Left cardiac atrium (tissue), 4 donors: ENCODE data around the gene LPCAT3. TPM values are rescaled to one million over a fixed set of nuclear protein-coding genes. Genes with fewer than 3 reads are reported as not detected.

Experiments
- ATAC-seq, 2 donors: fragments of 200-7000 bp; cut with Tn5 transposase; one replicate each; pipeline ENCODE4 v1.9.1; 2020; ENCODE audit warnings: mild to moderate bottlenecking in 2 of 2, moderate library complexity in 2 of 2
- DNase-seq: peaks from one replicate; pipeline ENCODE4 v3.0.0-alpha.2; 2020
- intact Hi-C, 2 donors: fragments of 100-400 bp; cut with DNase I; formaldehyde crosslinking; loops; one replicate each; pipeline versions ENCODE4 v1.14.1 to v1.15.1; 2022 to 2023
- total RNA-seq, 2 donors: library from RNA; stranded (reverse); fragmentation: NEBNext Ultra II Directional; extraction: Animal tissue kit (Norgen Biotek cat#: 25700); gene quantifications; one replicate each; pipeline ENCODE4 v1.2.1, GENCODE V29; 2021
- donor health status: DM: no; HTN: yes; CAD: no.
- donor health status: DM: no; HTN: yes; CAD: no; lungs with severe emphysema.
- donor health status: DM: yes; HTN: yes; CAD: no.
- donor health status: Dilated cardiomyopathy.

LPCAT3 gene
- total RNA-seq, 2 donors from 2014 or later = 22.6 to 29.4 TPM

DNA sequence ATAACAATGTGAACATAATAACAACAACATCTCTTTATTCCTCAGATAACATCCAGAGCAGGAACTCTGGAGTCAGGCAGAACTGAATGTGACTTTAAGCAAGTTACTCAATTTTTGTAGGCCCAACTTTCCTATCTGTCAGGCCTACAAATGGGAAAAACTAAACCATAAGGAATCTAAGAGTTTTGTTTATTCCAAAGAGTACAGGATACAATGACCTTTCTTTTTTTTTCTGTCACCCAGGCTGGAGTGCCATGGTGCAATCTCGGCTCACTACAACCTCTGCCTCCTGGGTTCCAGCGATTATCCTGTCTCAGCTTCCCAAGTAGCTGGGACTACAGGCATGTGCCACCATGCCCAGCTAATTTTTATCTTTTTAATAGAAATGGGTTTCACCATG lies 9.4 kb downstream of the LPCAT3 start:
- DNase-seq (no peak), ATAC-seq (no peak)
- intact Hi-C loops = no loop called here

DNA sequence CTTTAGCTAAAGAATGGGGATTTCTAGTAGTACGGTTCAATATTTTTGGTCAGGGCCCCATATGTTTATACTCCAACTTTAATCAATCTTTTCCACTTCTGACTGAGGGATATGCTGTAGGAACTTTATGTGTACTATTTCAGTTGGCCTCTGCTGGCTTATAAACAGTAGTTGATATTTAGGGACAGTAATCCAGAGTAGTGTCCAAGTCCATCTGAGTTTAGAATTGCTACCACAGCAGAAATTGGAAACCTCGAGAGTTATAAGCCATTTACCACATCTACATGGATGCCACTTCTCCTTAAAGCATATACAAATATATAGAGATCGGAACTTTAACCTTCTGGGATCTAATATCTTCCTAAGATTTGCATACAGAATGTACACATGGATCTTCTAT lies 11.6 kb downstream of the LPCAT3 start:
- ATAC-seq (no peak), DNase-seq (no peak)
- intact Hi-C loops = no loop called here

DNA sequence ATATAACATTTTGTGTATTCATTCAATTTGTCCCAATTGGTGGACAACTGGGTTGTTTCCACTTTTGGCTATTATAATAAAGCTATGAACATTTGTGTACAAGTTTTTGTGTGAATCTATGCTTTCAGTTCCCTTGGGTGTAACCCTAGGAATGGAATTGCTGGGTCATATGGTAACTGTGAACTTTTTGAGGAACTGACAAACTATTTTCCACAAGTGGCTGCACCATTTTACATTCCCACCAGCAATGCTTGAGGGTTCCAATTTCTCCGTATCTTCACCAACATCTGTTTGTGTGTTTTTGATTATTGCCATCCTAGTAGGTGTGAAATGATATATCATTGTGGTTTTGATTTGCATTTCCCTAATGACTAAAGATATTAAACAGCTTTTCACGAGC lies 13.0 kb downstream of the LPCAT3 start:
- intact Hi-C loops = no loop called here
- ATAC-seq = no peak
- DNase-seq = no peak

DNA sequence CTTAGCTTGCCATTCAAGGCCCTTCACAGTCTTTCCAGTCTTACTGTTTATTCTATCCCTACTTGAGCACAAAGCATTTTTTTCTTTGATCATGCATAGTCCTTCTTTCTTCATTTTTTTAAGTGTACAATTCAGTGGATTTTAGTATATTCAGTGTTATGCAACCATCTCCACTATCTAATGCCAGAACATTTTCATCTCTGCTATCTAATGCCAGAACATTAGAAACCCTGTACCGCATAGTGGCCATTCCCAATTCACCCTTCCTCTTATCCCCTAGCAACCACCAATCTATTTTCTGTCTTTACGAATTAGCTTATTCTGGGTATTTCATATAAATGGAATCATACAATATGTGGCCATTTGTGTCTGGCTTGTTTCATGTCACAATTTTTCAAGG lies 13.4 kb downstream of the LPCAT3 start:
- ATAC-seq = no peak
- DNase-seq = no peak
- intact Hi-C loops = no loop called here

DNA sequence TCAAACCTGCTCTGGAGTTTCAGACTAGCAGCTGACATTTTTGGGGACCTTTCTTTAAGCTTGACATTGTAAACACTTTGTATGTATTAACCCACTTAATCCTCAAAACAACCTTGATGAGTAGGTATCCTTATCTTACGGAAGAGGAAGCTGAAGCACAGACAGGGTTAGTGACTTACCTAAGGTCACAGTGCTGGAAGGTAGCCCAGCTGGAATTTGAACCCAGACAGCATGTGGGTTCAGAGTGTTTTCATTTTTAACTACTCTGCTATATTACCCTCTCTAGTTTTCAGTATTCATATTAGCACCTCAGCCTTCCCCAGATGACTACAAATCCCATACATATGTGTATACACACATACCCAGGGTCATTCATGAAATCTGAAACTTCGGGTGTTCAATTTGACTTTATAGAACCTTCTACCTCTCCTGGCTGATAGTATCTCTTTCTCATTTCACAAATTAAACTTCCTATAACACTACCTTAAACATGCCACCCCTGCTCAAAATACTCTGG lies 13.9 kb downstream of the LPCAT3 start:
- no peak for ATAC-seq
- intact Hi-C loops = no loop called here
- DNase-seq = no peak

DNA sequence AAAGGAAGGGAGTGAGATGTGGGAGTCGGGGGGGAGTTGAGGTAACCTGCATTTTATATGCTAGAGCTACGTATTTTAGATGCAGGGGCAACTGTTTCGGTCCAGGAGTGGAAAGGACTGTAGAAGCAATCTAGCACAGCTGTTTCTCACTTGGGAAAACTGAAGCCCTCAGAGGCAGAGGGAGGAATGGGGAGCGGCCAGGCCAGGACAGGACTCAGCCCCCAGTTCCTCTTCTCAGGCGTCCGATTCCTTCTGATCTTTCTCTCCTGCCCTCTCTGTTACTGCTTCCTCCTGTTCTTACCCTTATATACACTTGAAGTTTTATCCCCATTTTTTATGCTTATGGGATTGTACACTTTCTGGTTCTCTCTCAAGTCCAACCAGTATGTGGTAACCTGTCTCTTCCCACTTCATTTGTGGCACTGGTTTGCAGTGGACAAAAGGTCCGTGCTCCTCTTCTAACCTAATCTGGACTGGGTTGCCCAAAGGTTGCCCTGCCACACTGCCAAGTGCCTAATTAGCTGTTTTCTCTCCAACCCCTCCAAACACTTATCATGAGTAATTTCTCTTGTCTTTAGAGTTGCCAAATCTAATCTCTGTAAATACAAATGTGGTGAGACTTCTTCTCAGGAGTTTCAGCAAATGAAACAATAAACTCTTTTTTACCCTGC lies 16.2 kb downstream of the LPCAT3 start:
- ATAC-seq = peak in 1 of 2 donors; percentile 61
- DNase-seq = no peak
- intact Hi-C loops = no loop called here

DNA sequence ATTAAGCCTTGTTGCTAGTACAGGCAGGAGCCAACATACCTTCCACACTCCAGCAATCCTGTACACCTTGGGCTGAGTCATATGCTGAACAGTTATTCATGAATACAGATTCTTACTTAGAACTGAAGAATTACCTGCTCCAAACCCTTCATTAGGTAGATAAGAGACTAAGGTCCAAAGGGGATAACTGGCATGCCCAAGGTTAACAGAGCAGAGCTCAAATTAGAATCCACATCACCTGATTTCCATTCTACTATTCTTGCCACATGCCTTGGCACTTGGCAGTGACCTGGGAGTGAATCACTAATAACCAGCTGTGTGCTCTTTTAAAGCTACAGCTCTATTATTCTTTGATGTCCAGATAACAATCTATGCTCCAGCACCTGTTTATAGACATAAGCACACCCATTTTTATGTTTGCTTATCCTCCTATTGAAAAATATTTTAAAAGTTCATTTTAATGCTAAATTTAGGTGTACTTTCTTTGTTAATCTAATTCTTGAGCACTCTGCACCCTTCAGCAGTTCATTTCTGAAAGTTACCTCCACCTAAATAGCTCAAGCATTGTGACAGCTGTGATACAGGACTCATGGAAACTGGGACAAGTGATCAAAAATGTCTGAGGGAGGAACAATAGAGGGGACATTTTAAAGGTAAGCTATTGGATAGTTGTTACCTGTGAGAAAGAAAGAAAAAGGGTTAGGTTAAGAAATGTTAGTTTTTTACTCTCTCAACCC lies 19.4 kb downstream of the LPCAT3 start:
- intact Hi-C loops = no loop called here
- ATAC-seq (peak in 1 of 2 donors; percentile 34), DNase-seq (no peak)

DNA sequence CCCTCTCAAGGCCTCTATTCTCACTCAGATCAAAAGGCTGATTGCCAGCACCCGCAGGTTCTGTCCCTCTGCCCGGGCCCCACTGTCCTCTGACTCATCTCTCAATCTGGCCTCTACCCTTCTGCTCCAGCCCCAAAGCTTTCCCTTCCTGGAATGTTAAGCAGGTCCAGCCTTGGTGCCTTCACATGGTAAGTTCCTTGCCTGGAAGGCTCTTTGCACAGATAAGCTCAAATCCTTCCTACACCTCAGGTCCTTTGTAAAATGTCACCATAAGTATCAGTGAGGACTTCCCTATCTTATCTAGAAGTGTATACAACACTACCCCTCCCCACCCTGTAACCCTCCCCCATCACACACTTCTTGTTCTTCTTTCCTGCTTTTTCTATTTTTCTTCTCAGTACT lies 22.2 kb downstream of the LPCAT3 start:
- intact Hi-C loops = no loop called here

DNA sequence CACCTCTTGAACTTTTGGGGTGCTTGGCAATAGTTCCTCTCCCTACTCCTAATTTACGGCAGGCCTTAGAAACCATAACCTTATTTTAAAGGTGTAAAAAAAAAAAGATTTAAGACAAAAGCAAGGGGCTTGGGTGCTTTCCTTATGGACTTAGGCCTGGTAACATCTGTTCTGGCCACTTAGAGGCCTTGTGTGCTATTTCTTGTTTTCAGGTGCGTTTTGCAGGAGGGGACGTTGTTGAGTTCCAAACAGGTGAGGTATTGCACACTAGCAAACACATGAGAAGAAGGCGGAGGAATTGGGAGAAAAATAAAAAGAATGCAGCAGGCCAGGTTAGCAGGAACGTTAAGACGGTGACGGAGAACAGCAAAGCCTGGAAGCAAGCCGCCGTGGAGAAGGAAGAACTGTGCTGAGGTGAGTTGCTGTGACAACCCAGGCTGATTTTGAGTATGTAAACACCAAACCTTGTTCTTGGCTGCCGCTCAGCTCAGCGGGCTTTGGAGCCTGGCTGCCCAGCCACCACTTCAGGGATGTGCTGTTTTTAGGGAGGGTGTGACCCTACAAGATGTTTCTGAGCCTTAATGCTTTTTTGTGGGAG lies 30.2 kb downstream of the LPCAT3 start:
- no peak for ATAC-seq
- intact Hi-C loops = no loop called here
- no peak for DNase-seq

More for the DNA sequence above, 22.2 kb downstream of the LPCAT3 start:
- ATAC-seq (peak in 1 of 2 donors; percentile 83), DNase-seq (no peak)

DNA sequence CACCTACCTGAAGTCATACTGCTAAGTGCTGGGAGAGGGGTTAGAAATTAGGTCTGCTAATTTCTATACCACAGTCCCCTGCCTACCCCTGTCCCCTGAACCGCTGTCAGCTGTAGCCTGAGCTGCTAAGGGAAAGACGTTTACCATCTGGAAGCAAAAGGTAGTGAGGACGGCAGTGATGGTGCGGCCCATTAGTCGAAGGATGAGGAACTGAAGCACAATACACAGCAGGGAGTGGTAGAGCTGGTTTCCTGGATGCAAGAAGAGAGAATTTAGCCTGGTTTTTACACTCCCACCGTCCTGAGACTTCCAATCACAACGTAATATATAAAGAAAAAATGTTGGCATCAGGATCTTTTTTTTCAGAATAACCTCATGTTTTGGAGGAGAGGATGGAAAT lies 35.7 kb downstream of the LPCAT3 start:
- ATAC-seq = no peak

DNA sequence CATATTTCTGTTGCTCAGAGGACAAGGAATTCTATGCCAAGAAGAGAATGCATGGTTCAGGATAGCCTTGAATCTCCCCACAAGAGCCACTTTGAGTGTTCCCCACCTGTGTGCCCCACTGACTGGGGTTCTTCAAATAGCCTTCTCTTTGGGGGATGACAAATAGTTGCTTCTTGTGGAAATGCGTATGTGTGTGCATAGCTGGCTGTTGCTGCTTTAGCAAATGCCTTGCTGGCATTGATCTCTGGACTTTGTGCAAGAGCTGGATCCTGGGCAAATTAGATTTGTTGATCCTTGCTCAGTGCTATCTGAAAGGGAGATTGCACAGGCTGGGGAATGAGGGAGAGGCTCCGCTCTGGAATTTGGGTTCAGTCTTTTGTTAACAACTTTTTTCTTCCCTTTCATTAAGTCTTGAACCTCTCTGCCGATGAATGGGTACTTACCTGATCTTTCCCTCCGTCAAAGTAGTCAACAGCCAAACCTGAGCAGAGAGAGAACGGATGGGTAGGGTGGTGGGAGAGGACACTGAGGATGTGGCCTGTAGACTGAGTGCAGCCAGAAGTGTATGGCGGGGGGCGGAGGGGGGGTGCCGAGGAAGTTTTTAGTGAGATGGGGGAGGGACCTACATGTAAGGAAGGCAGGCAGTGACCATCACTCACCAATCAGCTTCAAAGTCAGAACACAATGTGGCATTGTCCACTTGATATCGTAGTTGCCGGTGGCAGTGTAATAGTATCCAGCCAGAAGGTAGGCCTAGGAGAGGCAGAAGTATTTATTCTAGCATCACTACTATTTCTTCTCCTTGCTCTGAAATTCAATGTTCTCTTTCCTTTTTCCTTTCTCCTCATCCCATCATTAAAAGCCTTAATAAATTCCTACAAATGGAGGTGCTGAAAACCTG lies 36.9 kb downstream of the LPCAT3 start:
- no peak for DNase-seq
- no peak for ATAC-seq
- intact Hi-C loops = no loop called here

More for the DNA sequence above, 35.7 kb downstream of the LPCAT3 start:
- DNase-seq = no peak
- intact Hi-C loops = no loop called here

DNA sequence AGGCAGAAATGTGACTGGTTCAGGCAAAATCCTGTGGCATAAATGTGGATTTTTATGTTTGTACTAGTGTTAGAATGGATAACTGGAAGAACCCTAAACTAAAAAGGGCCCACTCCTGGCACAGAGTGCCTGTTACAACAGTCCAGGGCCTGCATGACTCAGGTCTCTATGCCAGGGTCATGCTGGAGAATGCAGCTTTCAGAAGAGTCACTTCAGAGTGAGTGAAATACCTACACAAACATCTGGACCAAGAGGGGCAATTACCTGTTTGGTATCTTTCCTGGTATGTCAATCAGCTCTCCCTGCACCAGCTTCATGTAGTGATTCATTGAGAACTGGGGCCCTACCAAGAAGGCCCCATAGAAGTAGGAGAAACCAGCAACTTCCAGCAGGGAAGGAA lies 37.5 kb downstream of the LPCAT3 start:
- DNase-seq (no peak), ATAC-seq (no peak)
- intact Hi-C loops = no loop called here

DNA sequence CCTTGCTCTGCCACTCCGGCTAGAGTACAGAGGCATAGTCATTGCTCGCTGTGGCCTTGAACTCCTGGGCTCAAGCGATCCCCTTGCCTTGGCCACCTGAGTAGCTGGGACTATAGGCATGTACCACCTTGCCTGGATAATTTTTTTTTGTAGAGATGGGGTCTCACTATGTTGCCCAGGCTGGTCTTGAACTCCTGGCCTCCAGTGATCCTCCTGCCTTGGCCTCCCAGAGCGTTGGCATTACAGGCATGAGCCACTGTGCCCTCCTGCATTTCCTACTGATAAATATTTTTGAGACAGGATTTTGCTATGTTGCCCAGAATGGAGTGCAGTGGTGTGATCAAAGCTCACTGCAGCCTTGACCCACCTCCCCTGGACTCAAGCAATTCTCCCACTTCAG lies 38.2 kb downstream of the LPCAT3 start:
- DNase-seq (no peak), ATAC-seq (no peak)
- intact Hi-C loops = no loop called here

DNA sequence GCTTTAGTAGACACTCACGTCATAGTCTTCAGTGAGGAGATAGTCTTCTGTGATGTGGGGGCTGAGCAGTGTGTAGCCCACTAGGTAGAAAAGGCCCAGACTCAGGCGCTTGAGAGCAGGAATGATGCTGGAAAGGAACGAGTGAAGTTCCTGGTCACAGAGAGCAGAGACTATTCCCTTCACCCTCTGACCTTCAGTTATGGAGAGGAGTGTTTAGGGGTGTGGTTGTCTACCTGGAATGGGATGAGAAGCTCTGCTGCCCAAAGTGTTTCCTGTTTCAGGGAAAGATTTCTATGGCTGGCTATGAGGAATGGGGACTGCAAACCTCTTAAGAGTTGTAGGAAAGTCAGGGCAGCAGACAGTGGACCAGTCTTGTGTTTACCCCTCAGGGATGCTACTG lies 38.8 kb downstream of the LPCAT3 start:
- ATAC-seq (no peak), DNase-seq (no peak)
- intact Hi-C loops = no loop called here

DNA sequence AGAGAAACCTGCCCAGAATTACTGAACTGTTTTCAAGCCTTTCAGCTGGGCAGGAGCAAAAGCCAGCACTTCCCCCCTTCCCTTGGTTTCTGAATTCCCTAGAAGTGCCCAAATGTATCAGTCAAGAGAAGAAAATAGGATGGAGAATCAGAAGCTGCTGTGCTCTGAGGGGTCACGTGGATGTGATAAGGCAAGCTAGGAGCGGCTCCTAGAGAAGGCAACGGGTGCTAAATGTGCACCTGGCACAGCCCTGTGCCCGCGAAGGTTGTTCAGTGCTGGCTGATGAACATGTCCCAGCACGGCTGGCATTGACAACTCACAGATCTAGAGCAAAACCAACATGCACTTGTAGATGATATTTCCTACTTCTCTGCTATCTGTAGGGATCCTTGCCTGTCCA lies 39.3 kb downstream of the LPCAT3 start:
- DNase-seq (no peak), ATAC-seq (peak in 1 of 2 donors; percentile 43)
- intact Hi-C loops = no loop called here

DNA sequence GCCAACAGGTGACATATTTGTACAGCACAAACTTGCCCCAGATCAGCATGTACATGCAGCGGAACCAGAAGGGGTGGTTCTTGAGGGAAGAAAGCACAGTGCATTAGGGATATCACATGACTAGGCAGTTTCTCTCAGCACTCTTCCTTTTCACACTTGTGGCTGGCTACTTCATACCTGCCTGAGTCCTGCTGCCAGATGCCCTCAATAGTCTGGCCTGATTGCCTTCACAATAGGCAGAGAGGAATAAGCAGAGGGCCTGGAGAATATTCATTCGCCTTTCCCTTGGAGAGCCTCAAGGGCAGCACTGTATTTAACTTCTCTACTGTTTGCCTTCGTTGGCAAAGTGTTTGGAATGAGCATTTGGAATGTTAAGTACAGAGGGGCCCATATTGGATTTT lies 39.7 kb downstream of the LPCAT3 start:
- DNase-seq = no peak
- ATAC-seq = peak in 1 of 2 donors; percentile 49
- intact Hi-C loops = no loop called here

DNA sequence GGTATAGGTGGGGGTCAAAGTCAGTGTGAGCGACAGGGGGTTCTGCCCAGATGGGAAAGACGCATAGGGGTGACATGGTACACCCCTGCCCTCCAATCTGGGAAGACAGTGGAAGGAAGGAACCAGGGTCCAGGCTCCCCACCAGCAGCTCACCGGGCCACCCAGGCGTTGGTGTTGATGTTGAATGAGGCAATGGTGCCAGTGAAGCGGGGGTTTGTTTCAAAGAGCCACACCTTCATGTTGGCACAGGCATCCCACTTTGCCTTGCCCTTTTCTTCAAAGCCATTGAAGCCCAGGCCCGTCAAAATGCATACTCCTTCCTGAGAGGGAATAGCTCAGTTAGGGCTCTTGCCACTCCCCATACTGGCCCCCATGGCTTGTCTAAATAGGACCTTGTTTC lies 40.1 kb downstream of the LPCAT3 start:
- no peak for ATAC-seq

DNA sequence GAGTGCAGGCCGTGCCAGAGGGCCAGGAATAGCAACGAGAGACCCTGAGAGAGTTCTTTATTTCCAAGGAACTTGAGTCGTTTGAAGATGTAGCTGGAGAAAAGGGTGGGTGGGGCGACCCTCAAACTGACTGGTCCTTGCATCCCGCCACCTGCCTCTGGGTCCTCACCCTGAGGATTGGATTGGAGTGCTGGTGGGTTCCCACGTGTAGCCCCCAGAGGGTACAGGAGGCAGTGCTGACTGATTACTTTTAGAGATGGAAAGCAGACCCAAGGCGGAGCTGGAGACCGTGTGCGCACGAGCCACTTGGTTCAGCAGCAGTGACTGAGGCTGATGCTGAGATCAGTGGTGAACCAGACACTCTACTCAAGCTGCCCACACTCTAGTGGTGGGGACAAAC lies 40.6 kb downstream of the LPCAT3 start:
- intact Hi-C loops = no loop called here
- ATAC-seq = no peak
- no peak for DNase-seq

More for the DNA sequence above, 40.1 kb downstream of the LPCAT3 start:
- DNase-seq = no peak
- intact Hi-C loops = no loop called here

DNA sequence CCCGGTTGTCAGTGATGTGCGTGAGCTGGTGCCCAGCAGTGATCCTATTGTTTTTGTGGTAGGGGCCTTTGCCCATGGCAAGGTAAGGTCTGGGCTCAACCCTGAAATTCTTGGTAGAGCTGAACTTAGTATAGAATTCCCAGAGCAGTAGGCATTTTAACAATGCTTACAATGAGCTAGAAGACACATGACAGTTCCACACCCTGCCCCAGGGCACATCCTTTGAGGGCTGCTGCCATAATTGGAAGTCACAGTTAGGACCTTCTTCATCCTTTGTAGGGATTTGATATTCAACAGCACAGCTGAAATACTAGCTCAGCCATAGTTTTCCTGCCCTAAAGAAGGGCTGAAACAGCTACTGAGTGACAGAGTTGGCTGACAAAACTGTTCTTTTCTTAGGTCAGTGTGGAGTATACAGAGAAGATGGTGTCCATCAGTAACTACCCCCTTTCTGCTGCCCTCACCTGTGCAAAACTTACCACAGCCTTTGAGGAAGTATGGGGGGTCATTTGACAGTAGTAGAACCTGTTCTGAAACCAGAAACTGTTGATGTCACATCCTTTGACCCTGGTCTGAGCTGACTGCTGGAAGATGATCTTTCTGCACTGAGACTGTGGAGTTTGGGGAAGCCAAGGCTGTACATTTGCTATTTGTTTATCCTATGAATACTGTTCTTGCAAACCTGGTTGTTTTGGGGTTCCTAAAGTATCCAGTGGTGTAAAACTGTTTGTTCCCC lies 42.8 kb downstream of the LPCAT3 start:
- no peak for DNase-seq

More for the DNA sequence above, 42.8 kb downstream of the LPCAT3 start:
- intact Hi-C loops = no loop called here
- ATAC-seq = no peak
